HUES6 (cell line): Measurements from ENCODE around the gene SNCAIP.

Experiments used
- H3K27ac ChIP-seq: 2 replicates; pipeline ENCODE4 v1.7.0; 2013; ENCODE audit warnings: low read depth, mild to moderate bottlenecking, low read length, inconsistent platforms
- H3K27me3 ChIP-seq: 2 replicates; pipeline ENCODE4 v1.6.1; 2013; ENCODE audit warnings: low read length; ENCODE audit not compliant: control insufficient read depth, insufficient read depth
- H3K36me3 ChIP-seq: 2 replicates; pipeline ENCODE4 v1.6.1; 2013; ENCODE audit warnings: low read length; ENCODE audit not compliant: control insufficient read depth, insufficient read depth
- H3K4me1 ChIP-seq: 2 replicates; pipeline ENCODE4 v1.6.1; 2013; ENCODE audit warnings: low read length; ENCODE audit not compliant: control insufficient read depth, insufficient read depth
- H3K4me3 ChIP-seq: 2 replicates; pipeline ENCODE4 v1.5.1; 2013; ENCODE audit warnings: low read depth, low read length
- H3K9ac ChIP-seq: one replicate; pipeline ENCODE4 v1.6.1; 2013; ENCODE audit warnings: mild to moderate bottlenecking, low read length
- H3K9me3 ChIP-seq: 2 replicates; pipeline ENCODE4 v1.6.1; 2013; ENCODE audit warnings: low read depth, low read length; ENCODE audit not compliant: control insufficient read depth, insufficient read depth

Gene SNCAIP

DNA sequence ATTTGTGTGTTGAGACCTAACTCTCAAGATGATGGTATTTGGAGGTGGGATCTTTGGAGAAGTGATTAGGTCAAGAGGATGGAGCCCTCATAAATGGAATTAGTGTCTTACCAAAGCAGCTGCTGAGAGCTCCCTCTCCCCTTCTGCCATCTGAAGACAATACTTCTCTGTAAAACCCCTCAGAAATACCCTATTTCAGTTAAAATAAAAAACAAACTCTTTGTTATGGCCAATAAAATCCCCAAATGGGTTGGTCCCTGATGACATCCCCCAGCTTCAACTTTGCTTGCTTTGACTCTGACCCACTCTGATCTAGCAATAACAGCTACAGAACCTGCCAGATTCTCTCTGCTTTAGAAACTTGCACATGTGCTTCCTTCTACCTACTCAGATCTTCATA, 100.9 kb downstream of the SNCAIP start:
- H3K9me3 ChIP-seq, result no peaks in the 10 kb centered on the region
- no peak overlapping the region for H3K27ac ChIP-seq
- H3K9ac ChIP-seq, result no peak overlapping the region
- H3K36me3 ChIP-seq, result no peaks in the 10 kb centered on the region
- H3K27me3 ChIP-seq, result no peaks in the 10 kb centered on the region
- H3K4me3 ChIP-seq, result no peak overlapping the region
- H3K4me1 ChIP-seq, result peaks cover 5% of the 10 kb centered on the region

DNA sequence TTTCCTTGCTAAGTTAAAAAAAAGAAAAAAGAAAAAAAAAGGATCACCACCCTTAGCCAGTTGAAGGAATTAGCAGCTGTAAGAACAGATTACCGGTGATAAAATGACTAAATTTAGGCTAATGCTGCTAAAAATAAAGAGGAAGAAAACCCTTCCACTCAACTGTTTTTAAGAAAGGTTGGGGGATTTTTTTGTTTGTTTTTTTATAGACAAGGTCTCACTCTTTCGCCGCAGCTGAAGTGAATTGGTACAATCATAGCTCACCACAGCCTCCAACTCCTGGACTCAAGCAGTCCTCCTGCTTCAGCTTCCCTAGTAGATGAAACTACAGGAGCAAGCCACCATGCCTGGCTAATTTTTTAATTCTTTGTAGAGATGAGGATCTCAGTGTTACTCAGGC, 101.7 kb downstream of the SNCAIP start:
- no peaks in the 10 kb centered on the region for H3K9me3 ChIP-seq
- no peak overlapping the region for H3K27ac ChIP-seq
- no peaks in the 10 kb centered on the region for H3K36me3 ChIP-seq
- peaks cover 5% of the 10 kb centered on the region for H3K4me1 ChIP-seq
- H3K27me3 ChIP-seq, result no peaks in the 10 kb centered on the region
- no peak overlapping the region for H3K9ac ChIP-seq
- H3K4me3 ChIP-seq, result no peak overlapping the region

DNA sequence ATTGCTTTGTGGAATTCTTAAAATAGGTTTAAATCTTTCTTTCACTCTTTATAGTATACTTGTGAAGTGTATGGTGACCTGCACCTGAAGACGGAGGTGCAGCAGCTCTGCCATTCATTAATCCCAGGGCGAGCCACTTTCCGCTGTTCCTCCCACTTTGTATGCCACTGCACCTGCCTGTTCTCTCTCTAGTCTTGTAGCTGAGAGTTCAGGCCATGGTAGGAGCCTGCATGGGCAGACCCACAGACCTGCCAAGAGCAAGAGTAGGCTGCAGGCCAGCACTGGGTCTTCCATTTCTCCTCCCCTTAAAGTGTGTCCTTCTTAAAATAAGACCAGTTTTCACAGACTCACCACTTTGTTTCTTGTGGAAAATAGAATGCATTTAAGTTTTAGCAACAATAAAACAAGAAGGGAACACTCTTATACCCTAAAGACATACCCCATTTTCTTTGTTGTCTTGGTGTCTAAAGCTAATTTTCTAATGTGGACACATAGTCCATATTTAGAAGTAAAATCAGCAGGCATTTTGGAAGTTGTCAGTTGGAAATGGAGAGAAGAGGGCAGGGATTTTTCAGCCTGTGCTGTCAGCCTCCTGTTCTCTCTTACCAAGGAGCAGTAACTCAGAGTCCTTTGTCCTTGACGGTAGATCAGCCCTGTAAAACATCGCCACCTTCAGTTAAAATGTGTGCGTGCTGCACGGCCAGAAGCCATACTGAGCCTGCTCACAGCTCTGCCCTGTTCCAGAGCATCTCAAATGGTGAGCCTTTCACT, 103.2 kb downstream of the SNCAIP start:
- H3K27ac ChIP-seq, result no peak overlapping the region

DNA sequence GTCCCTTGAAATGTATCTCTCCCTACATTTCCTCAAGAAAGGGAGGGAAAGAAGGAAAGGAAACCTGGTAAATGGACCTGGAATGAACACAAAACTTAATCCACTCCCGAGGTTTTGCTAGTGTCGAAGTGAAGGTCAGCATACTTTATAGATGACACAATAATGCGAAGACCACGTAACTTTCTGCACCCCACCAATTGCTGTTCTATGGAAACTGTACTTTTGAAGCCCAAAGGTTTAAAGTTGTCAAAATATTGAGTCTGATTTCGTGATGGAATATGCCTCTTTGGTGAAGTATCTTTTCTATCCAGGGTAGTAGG, 103.7 kb downstream of the SNCAIP start:
- H3K4me1 ChIP-seq, result peaks cover 5% of the 10 kb centered on the region
- H3K36me3 ChIP-seq, result no peaks in the 10 kb centered on the region
- H3K9me3 ChIP-seq, result no peaks in the 10 kb centered on the region
- H3K27me3 ChIP-seq, result no peaks in the 10 kb centered on the region
- no peak overlapping the region for H3K4me3 ChIP-seq
- no peak overlapping the region for H3K27ac ChIP-seq
- no peak overlapping the region for H3K9ac ChIP-seq

More for the DNA sequence above, 103.2 kb downstream of the SNCAIP start:
- H3K27me3 ChIP-seq, result no peaks in the 10 kb centered on the region
- H3K9me3 ChIP-seq, result no peaks in the 10 kb centered on the region
- H3K36me3 ChIP-seq, result no peaks in the 10 kb centered on the region
- H3K4me3 ChIP-seq, result no peak overlapping the region
- H3K9ac ChIP-seq, result no peak overlapping the region
- H3K4me1 ChIP-seq, result peaks cover 5% of the 10 kb centered on the region

DNA sequence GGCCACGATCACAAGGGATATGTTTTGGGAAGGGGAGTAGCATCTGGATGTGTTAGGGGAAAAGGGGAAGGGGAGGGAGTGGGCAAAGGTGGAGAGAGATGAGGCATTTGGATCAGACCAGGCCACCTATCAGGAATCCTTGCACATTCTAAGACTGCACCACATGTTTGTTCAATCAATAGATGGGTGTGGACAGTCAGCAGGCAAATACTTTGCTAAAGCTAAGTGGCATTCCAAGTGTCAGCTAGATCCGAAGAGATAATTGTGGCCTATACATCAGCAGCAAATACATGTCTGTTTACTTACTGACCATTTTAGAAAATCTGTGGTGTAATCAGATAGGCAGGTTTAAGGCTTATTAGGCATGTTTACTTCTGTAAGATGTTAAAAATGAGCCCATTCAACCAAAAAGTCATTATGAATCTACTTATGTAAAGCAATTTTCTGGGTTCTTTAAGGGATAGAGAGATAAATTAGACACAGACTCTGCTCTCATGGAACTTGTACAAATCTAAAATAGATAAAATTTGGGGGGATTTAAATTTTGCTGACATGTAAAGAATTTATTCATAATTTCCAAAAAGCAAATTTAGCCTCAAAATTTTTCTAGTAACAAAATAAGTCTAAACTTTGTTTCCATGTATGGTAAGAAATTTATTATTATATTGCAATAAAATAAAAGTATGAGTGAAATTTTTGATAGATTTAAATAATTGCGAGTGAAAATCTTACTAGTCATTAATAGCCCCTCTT, 107.3 kb downstream of the SNCAIP start:
- Histone ChIP-seq H3K4me3 (no peak overlapping the region), H3K36me3 (no peaks in the 10 kb centered on the region), H3K27ac (no peak overlapping the region), H3K27me3 (no peaks in the 10 kb centered on the region), H3K4me1 (peaks cover 12% of the 10 kb centered on the region), H3K9me3 (no peaks in the 10 kb centered on the region), H3K9ac (no peak overlapping the region)

DNA sequence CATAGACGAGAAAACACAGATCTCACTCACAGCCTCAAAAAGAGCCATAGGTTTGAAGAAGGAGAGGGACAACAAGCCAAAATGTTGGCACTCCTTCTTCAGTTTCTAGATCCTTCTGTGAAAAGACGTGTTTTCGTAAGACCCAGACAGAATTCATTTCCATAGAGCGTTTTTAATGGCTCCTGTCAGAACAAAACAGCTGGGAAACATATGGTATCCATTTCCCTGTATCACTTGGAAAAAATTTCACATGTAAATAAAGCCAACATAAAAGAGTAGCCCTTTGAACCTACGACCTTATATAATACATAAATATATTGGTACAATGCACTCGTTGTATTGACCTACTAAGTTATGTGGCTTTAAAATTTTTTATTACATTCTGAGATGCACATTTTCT, 108.1 kb downstream of the SNCAIP start:
- Histone ChIP-seq H3K27me3 (no peaks in the 10 kb centered on the region), H3K27ac (no peak overlapping the region), H3K4me3 (no peak overlapping the region), H3K9me3 (no peaks in the 10 kb centered on the region), H3K9ac (no peak overlapping the region), H3K4me1 (peaks cover 10% of the 10 kb centered on the region), H3K36me3 (no peaks in the 10 kb centered on the region)

DNA sequence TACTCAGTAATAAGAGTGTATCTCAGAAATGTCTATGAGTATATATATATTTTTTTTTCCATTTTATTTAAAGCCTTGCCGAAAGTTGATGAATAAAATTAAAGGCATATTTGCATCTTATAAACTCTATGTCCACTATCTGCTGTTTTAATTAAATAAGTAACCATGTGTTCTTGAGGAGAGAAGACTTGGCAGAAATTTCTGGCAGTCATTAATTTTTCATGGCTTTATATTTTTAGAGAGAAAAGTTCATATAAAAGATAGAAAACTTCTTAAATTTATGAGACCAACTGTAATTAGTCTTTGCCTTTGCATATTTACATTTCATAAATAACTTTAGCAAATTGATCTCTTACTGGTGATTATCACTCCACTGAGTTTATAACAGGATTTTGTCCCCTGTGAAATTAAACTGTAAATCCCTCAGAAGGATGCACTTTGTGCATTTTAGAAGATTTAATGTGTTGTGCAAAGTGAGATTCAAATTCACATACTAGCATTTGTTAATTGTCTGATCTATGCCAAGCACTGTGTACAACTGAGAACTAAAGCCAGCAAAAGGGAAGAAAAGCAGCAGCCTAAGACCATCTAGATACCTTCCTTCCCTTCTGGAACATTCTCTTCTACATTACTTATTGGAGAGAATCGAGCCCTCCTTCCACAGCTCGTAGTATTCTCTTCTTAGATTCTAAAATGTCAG, 108.7 kb downstream of the SNCAIP start:
- Histone ChIP-seq H3K27me3 (no peaks in the 10 kb centered on the region), H3K4me3 (no peak overlapping the region), H3K9me3 (no peaks in the 10 kb centered on the region), H3K4me1 (peaks cover 6% of the 10 kb centered on the region), H3K27ac (no peak overlapping the region), H3K9ac (no peak overlapping the region), H3K36me3 (no peaks in the 10 kb centered on the region)

DNA sequence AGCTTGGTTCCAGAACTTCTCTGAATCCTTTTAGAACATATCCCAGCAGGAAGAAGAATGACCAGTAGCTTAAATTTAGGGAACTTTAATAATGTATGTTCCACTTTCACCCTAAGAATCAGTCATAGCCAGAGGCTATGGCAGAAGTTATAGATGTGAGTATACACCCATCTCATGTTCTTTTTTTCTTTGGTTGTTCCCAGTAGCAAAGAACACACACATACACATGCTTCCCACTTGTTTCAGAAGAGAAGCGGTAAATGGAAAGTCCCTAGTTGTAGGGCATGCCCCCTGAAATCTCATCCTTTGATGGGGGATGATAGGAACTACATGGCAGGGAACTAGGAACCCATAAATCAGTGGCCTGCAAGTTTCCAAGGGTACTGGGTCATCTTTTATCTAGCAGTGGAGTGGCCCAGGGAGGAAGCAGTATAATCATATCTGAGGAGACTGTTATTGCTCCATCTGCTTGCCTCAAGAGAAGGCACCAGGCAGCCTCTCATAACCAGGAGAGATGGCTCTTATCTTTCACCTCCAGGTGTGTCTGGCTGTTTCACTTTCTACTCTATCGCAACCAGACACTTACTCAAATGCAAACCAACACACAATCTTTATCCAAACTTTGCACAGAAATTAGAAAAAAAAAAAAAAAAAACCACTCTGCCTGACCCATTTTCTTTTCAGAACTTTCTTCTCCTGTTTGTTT, 109.5 kb downstream of the SNCAIP start:
- Histone ChIP-seq H3K27me3 (no peaks in the 10 kb centered on the region), H3K4me3 (no peak overlapping the region), H3K4me1 (peaks cover 6% of the 10 kb centered on the region), H3K9me3 (no peaks in the 10 kb centered on the region), H3K27ac (no peak overlapping the region), H3K9ac (no peak overlapping the region), H3K36me3 (no peaks in the 10 kb centered on the region)

DNA sequence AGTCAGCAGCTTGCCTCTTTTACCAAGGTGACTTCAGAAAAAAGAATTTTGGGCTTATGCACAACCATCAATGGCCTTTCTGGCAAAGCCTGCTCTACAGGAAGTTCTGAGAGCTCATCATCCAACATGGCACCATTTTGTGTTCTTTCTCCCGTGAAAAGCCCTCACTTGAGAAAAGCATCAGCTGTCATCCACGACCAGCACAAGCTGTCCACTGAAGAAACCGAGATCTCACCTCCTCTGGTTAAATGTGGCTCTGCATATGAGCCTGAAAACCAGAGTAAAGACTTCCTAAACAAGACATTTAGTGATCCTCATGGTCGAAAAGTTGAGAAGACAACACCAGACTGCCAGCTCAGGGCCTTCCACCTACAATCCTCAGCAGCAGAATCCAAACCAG, 111.2 kb downstream of the SNCAIP start:
- no peak overlapping the region for H3K9ac ChIP-seq

DNA sequence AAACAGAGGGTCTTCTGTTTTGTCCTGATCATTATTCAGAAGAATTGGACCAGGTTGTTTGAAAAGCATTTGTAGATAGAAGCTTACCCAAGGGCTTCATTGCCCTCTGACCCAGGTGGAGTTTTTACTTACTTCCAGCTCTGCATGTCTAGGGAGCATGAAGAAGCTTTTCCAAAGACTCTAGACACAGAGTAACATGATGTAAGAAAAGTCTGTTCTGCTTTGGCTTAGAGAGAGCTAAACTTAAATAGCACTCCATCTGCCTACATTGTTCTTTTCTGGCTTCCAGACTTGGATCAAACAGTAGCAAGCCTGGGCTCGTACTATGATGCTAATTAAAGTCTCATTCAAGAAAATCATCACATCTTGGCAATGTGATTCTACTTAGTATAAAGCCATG, 112.1 kb downstream of the SNCAIP start:
- H3K9ac ChIP-seq, result no peak overlapping the region
- no peak overlapping the region for H3K4me3 ChIP-seq
- peaks cover 6% of the 10 kb centered on the region for H3K4me1 ChIP-seq
- H3K9me3 ChIP-seq, result peaks cover 4% of the 10 kb centered on the region; the same call in 1 of the 2 replicates
- no peaks in the 10 kb centered on the region for H3K36me3 ChIP-seq
- H3K27ac ChIP-seq, result no peak overlapping the region
- no peaks in the 10 kb centered on the region for H3K27me3 ChIP-seq

More for the DNA sequence above, 111.2 kb downstream of the SNCAIP start:
- no peaks in the 10 kb centered on the region for H3K36me3 ChIP-seq
- H3K4me1 ChIP-seq, result peaks cover 6% of the 10 kb centered on the region
- H3K9me3 ChIP-seq, result no peaks in the 10 kb centered on the region
- no peaks in the 10 kb centered on the region for H3K27me3 ChIP-seq
- H3K27ac ChIP-seq, result no peak overlapping the region
- no peak overlapping the region for H3K4me3 ChIP-seq
